ENCODE data around the gene M6PR. TPM values are rescaled to one million over a fixed set of nuclear protein-coding genes. Genes with fewer than 3 reads are reported as not detected.
"Not testable (repeated sequence)": the region's sequence is repeated elsewhere in the genome, so short reads cannot be mapped to it uniquely, and the experiment has no call there.

Gene M6PR
- total and polyA plus RNA-seq, 4 experiments from 2014 or later, result 226 to 502 (median 305) TPM

- H3K27me3 ChIP-seq (ENCODE audit: insufficient read depth, low read length); DNase-seq; intact Hi-C loops (cut with micrococcal nuclease); H3K9me3 ChIP-seq (ENCODE audit: control insufficient read depth in 1 of 2, low read length in 2 of 2); H3K4me3 ChIP-seq (ENCODE audit: low read length in 2 of 2); H3K4me3 Mint-ChIP-seq; H3K4me1 ChIP-seq (ENCODE audit: insufficient read depth, low read length); H3K27ac ChIP-seq (ENCODE audit: low read depth, low read length); H3K9me3 Mint-ChIP-seq; CTCF ChIA-PET (ENCODE audit: partially characterized antibody); H3K4me1 Mint-ChIP-seq; H3K27me3 Mint-ChIP-seq: not testable (repeated sequence)
- POLR2A ChIA-PET (ENCODE audit: partially characterized antibody), result interaction anchor here (0.7 kb wide), 1 partner anchor 278 kb away, joined by 3 read pairs; no protein-coding TSS in a partner anchor
- Mint-ChIP-seq H3K36me3 (peaks cover 60 to 74% of the 10 kb centered on the region in 2 donors), H3K27ac (peak overlapping the region in 4 of 7 donors; percentile 4 to 66 (median 29))
- H3K36me3 ChIP-seq (ENCODE audit: insufficient read depth, low read length), result peaks cover 41% of the 10 kb centered on the region
Observed at GRCh38 chr12:8934080-8934479, 15.4 kb downstream of the M6PR start.

GRCh38 chr12:8932464-8932863 is 17.0 kb downstream of the M6PR start:
- peaks cover 33% of the 10 kb centered on the region for H3K36me3 ChIP-seq (ENCODE audit: insufficient read depth, low read length)

GRCh38 chr12:8930655-8931323 is 18.7 kb downstream of the M6PR start:
- H3K27me3 Mint-ChIP-seq; H3K4me1 Mint-ChIP-seq; intact Hi-C loops (cut with micrococcal nuclease); H3K4me1 ChIP-seq (ENCODE audit: insufficient read depth, low read length); H3K9me3 Mint-ChIP-seq; H3K27ac ChIP-seq (ENCODE audit: low read depth, low read length); H3K4me3 Mint-ChIP-seq; H3K27me3 ChIP-seq (ENCODE audit: insufficient read depth, low read length); H3K4me3 ChIP-seq (ENCODE audit: low read length in 2 of 2); POLR2A ChIA-PET (ENCODE audit: partially characterized antibody); DNase-seq; H3K9me3 ChIP-seq (ENCODE audit: control insufficient read depth in 1 of 2, low read length in 2 of 2): not testable (repeated sequence)
- H3K36me3 ChIP-seq (ENCODE audit: insufficient read depth, low read length), result peaks cover 21% of the 10 kb centered on the region
- CTCF ChIA-PET (ENCODE audit: partially characterized antibody), result interaction anchor here (0.7 kb wide), 1 partner anchor 19 kb away, joined by 3 read pairs; the partner anchor contains the start of gene M6PR
- peaks cover 36 to 51% of the 10 kb centered on the region in 2 donors for H3K36me3 Mint-ChIP-seq
- H3K27ac Mint-ChIP-seq, result peak overlapping the region in 2 of 7 donors; percentile 1 to 81

More at GRCh38 chr12:8932464-8932863, 17.0 kb downstream of the M6PR start:
- POLR2A ChIA-PET (ENCODE audit: partially characterized antibody); DNase-seq; H3K4me3 Mint-ChIP-seq; H3K27me3 ChIP-seq (ENCODE audit: insufficient read depth, low read length); H3K27me3 Mint-ChIP-seq; H3K4me1 Mint-ChIP-seq; H3K4me1 ChIP-seq (ENCODE audit: insufficient read depth, low read length); H3K27ac ChIP-seq (ENCODE audit: low read depth, low read length); H3K9me3 ChIP-seq (ENCODE audit: control insufficient read depth in 1 of 2, low read length in 2 of 2); H3K9me3 Mint-ChIP-seq; H3K4me3 ChIP-seq (ENCODE audit: low read length in 2 of 2); intact Hi-C loops (cut with micrococcal nuclease): not testable (repeated sequence)
- H3K36me3 Mint-ChIP-seq, result peaks cover 47 to 62% of the 10 kb centered on the region in 2 donors
- CTCF ChIA-PET (ENCODE audit: partially characterized antibody), result interaction anchor here (1.0 kb wide), 1 partner anchor 42 kb away, joined by 3 read pairs; no protein-coding TSS in a partner anchor
- H3K27ac Mint-ChIP-seq, result peak overlapping the region in 2 of 7 donors; percentile 35 to 71

GRCh38 chr12:8922544-8922943 is 26.9 kb downstream of the M6PR start:
- CTCF ChIA-PET (ENCODE audit: partially characterized antibody), result interaction anchor here (1.1 to 2.2 kb wide), 4 partner anchors 27 to 127 kb away, joined by 3 to 10 read pairs (median 5); partner anchors contain the start of gene M6PR
- POLR2A ChIA-PET (ENCODE audit: partially characterized antibody), result no interaction called here
- H3K27ac Mint-ChIP-seq, result peak overlapping the region in 3 of 7 donors; percentile 28 to 62 (median 38)
- Histone ChIP-seq H3K4me1 (ENCODE audit: insufficient read depth, low read length) (no peaks in the 10 kb centered on the region), H3K9me3 (ENCODE audit: control insufficient read depth in 1 of 2, low read length in 2 of 2) (no peaks in the 10 kb centered on the region), H3K27ac (ENCODE audit: low read depth, low read length) (no peak overlapping the region), H3K27me3 (ENCODE audit: insufficient read depth, low read length) (no peaks in the 10 kb centered on the region), H3K4me3 (ENCODE audit: low read length in 2 of 2) (no peak overlapping the region), H3K36me3 (ENCODE audit: insufficient read depth, low read length) (no peaks in the 10 kb centered on the region)
- DNase-seq, result no peak
- H3K36me3 Mint-ChIP-seq, result peaks cover 42 to 48% of the 10 kb centered on the region in 2 donors
- H3K9me3 Mint-ChIP-seq, result no peaks in the 10 kb centered on the region
- no peak overlapping the region for H3K4me3 Mint-ChIP-seq
- intact Hi-C loops (cut with micrococcal nuclease), result no loop called here
- peaks cover 0 to 6% (median 1%) of the 10 kb centered on the region in 4 donors for H3K4me1 Mint-ChIP-seq
- H3K27me3 Mint-ChIP-seq, result no peaks in the 10 kb centered on the region

GRCh38 chr12:8919643-8920042 is 29.8 kb downstream of the M6PR start:
- POLR2A ChIA-PET (ENCODE audit: partially characterized antibody); DNase-seq; H3K27me3 ChIP-seq (ENCODE audit: insufficient read depth, low read length); H3K27ac ChIP-seq (ENCODE audit: low read depth, low read length); H3K4me3 Mint-ChIP-seq; H3K27me3 Mint-ChIP-seq; H3K36me3 ChIP-seq (ENCODE audit: insufficient read depth, low read length); H3K27ac Mint-ChIP-seq; H3K9me3 Mint-ChIP-seq; H3K4me3 ChIP-seq (ENCODE audit: low read length in 2 of 2); H3K9me3 ChIP-seq (ENCODE audit: control insufficient read depth in 1 of 2, low read length in 2 of 2); intact Hi-C loops (cut with micrococcal nuclease); H3K4me1 Mint-ChIP-seq: not testable (repeated sequence)
- CTCF ChIA-PET (ENCODE audit: partially characterized antibody), result interaction anchor here (2.6 kb wide), 1 partner anchor 130 kb away, joined by 10 read pairs; no protein-coding TSS in a partner anchor
- H3K36me3 Mint-ChIP-seq, result peaks cover 41 to 48% of the 10 kb centered on the region in 2 donors
- H3K4me1 ChIP-seq (ENCODE audit: insufficient read depth, low read length), result peaks cover 24% of the 10 kb centered on the region

- Histone ChIP-seq H3K9me3 (ENCODE audit: control insufficient read depth in 1 of 2, low read length in 2 of 2) (no peaks in the 10 kb centered on the region), H3K27ac (ENCODE audit: low read depth, low read length) (no peak overlapping the region), H3K36me3 (ENCODE audit: insufficient read depth, low read length) (no peaks in the 10 kb centered on the region), H3K27me3 (ENCODE audit: insufficient read depth, low read length) (no peaks in the 10 kb centered on the region), H3K4me1 (ENCODE audit: insufficient read depth, low read length) (peaks cover 36% of the 10 kb centered on the region), H3K4me3 (ENCODE audit: low read length in 2 of 2) (no peak overlapping the region)
- intact Hi-C loops (cut with micrococcal nuclease), result no loop called here
- no peaks in the 10 kb centered on the region for H3K9me3 Mint-ChIP-seq
- no peak for DNase-seq
- ChIA-PET POLR2A (ENCODE audit: partially characterized antibody) (interaction anchor here (1.2 kb wide), 1 partner anchor 31 kb away, joined by 5 read pairs; the partner anchor contains the start of gene M6PR), CTCF (ENCODE audit: partially characterized antibody) (interaction anchor here (1.9 to 7.3 kb wide), 2 partner anchors 27 to 146 kb away, joined by 4 to 38 read pairs; no protein-coding TSS in a partner anchor)
- H3K27me3 Mint-ChIP-seq, result no peaks in the 10 kb centered on the region
- H3K4me3 Mint-ChIP-seq, result no peak overlapping the region
- peaks cover 27 to 35% of the 10 kb centered on the region in 2 donors for H3K36me3 Mint-ChIP-seq
- peak overlapping the region in 1 of 7 donors; percentile 57 for H3K27ac Mint-ChIP-seq
- peaks cover 10 to 21% (median 14%) of the 10 kb centered on the region in 4 donors for H3K4me1 Mint-ChIP-seq
Observed at GRCh38 chr12:8917751-8918150, 31.7 kb downstream of the M6PR start.

- intact Hi-C loops (cut with micrococcal nuclease), result no loop called here
- no peak overlapping the region for H3K4me3 ChIP-seq (ENCODE audit: low read length in 2 of 2)
- Mint-ChIP-seq H3K27ac (no peak overlapping the region), H3K4me3 (no peak overlapping the region), H3K4me1 (peaks cover 10 to 22% (median 14%) of the 10 kb centered on the region in 4 donors), H3K27me3 (no peaks in the 10 kb centered on the region), H3K36me3 (peaks cover 20 to 28% of the 10 kb centered on the region in 2 donors), H3K9me3 (no peaks in the 10 kb centered on the region)
- CTCF ChIA-PET (ENCODE audit: partially characterized antibody), result interaction anchor here (0.9 to 7.3 kb wide), 4 partner anchors 27 to 147 kb away, joined by 4 to 38 read pairs (median 16); partner anchors contain the start of gene M6PR
- H3K27me3 ChIP-seq (ENCODE audit: insufficient read depth, low read length), result no peaks in the 10 kb centered on the region
- H3K4me1 ChIP-seq (ENCODE audit: insufficient read depth, low read length), result peaks cover 36% of the 10 kb centered on the region
- no peaks in the 10 kb centered on the region for H3K36me3 ChIP-seq (ENCODE audit: insufficient read depth, low read length)
- POLR2A ChIA-PET (ENCODE audit: partially characterized antibody), result no interaction called here
- H3K27ac ChIP-seq (ENCODE audit: low read depth, low read length), result no peak overlapping the region
- H3K9me3 ChIP-seq (ENCODE audit: control insufficient read depth in 1 of 2, low read length in 2 of 2), result no peaks in the 10 kb centered on the region
- DNase-seq, result no peak
Observed at GRCh38 chr12:8917031-8917430, 32.4 kb downstream of the M6PR start.

Data from CD4-positive, alpha-beta memory T cell (primary cell).